ENCODE measurements around the gene RNU4-1.
"Not testable (repeated sequence)": the region's sequence is repeated elsewhere in the genome, so short reads cannot be mapped to it uniquely, and the experiment has no call there.

RNU4-1 gene

GRCh38 chr12:120258323-120258896, 34.6 kb downstream of the RNU4-1 start:
- Histone ChIP-seq H3K9ac (ENCODE audit: low read length in 5 of 5) (no peak overlapping the region), H3K36me3 (ENCODE audit: control insufficient read depth in 5 of 5, insufficient read depth in 5 of 5, low read length in 5 of 5) (peaks cover 0 to 4% (median 0%) of the 10 kb centered on the region in 5 donors), H3K4me3 (ENCODE audit: low read depth in 1 of 5, low read length in 5 of 5) (no peak overlapping the region), H3K27me3 (ENCODE audit: control insufficient read depth in 5 of 5, insufficient read depth in 4 of 5, low read length in 5 of 5) (no peaks in the 10 kb centered on the region), H3K4me1 (ENCODE audit: control insufficient read depth in 5 of 5, insufficient read depth in 5 of 5, low read length in 5 of 5) (peaks cover 17 to 88% (median 66%) of the 10 kb centered on the region in 5 donors), H3K27ac (ENCODE audit: low read depth, low read length) (peak overlapping the region; percentile 80), H3K9me3 (ENCODE audit: control insufficient read depth in 5 of 5, low read length in 5 of 5) (no peaks in the 10 kb centered on the region)

DNA sequence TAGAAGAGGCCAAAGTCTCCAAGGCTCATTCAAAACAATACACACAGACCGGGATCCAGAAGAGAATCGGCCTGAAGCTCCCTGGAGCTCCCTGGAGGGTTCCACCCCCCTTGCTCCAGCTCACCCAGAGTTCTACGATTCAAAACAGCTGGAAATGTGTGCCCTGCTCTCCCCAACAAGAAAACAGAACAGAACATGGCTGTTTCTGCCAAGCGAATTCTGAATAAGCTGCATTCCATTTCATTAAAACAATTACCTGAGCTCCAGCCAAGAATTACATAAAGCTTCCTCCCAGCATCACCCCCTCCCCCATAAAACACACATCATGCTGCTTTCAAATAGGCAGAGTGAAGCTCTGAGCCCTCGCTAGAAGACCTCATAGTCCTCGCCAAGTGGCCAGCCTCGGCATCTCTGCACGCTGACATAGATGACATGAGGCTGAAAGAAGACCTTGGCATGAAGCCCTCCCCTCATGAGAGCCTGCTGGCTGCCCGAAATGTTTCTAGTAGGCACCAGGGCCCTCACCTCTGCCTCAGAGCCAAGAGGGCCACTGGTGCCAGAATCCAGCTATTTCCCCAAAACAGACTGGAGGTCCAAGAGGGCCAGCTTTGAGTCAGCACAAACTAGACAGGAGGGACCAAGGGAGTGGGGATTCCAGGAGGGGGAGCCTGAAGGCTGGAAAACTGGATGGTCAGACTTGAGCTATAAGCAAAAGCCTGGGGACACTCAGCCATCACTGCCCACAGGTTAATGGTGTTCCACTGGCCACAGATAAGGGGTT, 35.8 kb downstream of the RNU4-1 start:
- Histone ChIP-seq H3K27me3 (ENCODE audit: control insufficient read depth in 5 of 5, insufficient read depth in 4 of 5, low read length in 5 of 5) (no peaks in the 10 kb centered on the region), H3K9me3 (ENCODE audit: control insufficient read depth in 5 of 5, low read length in 5 of 5) (no peaks in the 10 kb centered on the region), H3K4me3 (ENCODE audit: low read depth in 1 of 5, low read length in 5 of 5) (peak overlapping the region in 1 of 5 donors; percentile 14), H3K36me3 (ENCODE audit: control insufficient read depth in 5 of 5, insufficient read depth in 5 of 5, low read length in 5 of 5) (peaks cover 0 to 4% (median 0%) of the 10 kb centered on the region in 5 donors), H3K9ac (ENCODE audit: low read length in 5 of 5) (peak overlapping the region in 2 of 5 donors; percentile 28 to 61), H3K27ac (ENCODE audit: low read depth, low read length) (peak overlapping the region; percentile 80), H3K4me1 (ENCODE audit: control insufficient read depth in 5 of 5, insufficient read depth in 5 of 5, low read length in 5 of 5) (peaks cover 10 to 88% (median 59%) of the 10 kb centered on the region in 5 donors)

DNA sequence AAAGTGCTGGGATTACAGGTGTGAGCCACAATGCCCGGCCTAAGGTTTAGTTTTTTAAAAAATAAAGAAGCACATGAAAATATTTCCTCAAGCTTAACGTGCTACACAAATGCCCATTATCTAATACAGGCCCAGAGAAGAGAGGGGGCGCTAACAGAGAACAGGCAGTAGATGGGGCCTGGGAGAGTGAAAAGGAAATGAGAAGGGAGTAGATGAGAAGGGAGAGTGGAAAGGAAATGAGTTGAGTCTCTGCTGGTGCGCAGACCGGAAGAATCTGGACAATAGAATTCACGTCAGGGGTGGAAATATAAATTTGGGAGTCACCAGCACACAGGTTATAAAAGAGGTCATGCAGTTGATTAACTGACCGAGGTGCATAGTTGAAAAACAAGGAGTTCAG, 38.2 kb downstream of the RNU4-1 start:
- Histone ChIP-seq H3K9me3 (ENCODE audit: control insufficient read depth in 5 of 5, low read length in 5 of 5) (no peaks in the 10 kb centered on the region), H3K4me1 (ENCODE audit: control insufficient read depth in 5 of 5, insufficient read depth in 5 of 5, low read length in 5 of 5) (peaks cover 12 to 85% (median 56%) of the 10 kb centered on the region in 5 donors), H3K4me3 (ENCODE audit: low read depth in 1 of 5, low read length in 5 of 5) (no peak overlapping the region), H3K36me3 (ENCODE audit: control insufficient read depth in 5 of 5, insufficient read depth in 5 of 5, low read length in 5 of 5) (peaks cover 0 to 4% (median 0%) of the 10 kb centered on the region in 5 donors), H3K27ac (ENCODE audit: low read depth, low read length) (peak overlapping the region; percentile 69), H3K27me3 (ENCODE audit: control insufficient read depth in 5 of 5, insufficient read depth in 4 of 5, low read length in 5 of 5) (no peaks in the 10 kb centered on the region), H3K9ac (ENCODE audit: low read length in 5 of 5) (no peak overlapping the region)

- not testable (repeated sequence) for H3K4me3 ChIP-seq (ENCODE audit: low read depth in 1 of 5, low read length in 5 of 5); H3K9me3 ChIP-seq (ENCODE audit: control insufficient read depth in 5 of 5, low read length in 5 of 5); H3K9ac ChIP-seq (ENCODE audit: low read length in 5 of 5); H3K36me3 ChIP-seq (ENCODE audit: control insufficient read depth in 5 of 5, insufficient read depth in 5 of 5, low read length in 5 of 5); H3K27me3 ChIP-seq (ENCODE audit: control insufficient read depth in 5 of 5, insufficient read depth in 4 of 5, low read length in 5 of 5)
- Histone ChIP-seq H3K27ac (ENCODE audit: low read depth, low read length) (peak overlapping the region; percentile 32), H3K4me1 (ENCODE audit: control insufficient read depth in 5 of 5, insufficient read depth in 5 of 5, low read length in 5 of 5) (peaks cover 20 to 85% (median 53%) of the 10 kb centered on the region in 5 donors)
Measured at GRCh38 chr12:120253313-120253712, 39.7 kb downstream of the RNU4-1 start.

- peaks cover 18 to 84% (median 48%) of the 10 kb centered on the region in 5 donors for H3K4me1 ChIP-seq (ENCODE audit: control insufficient read depth in 5 of 5, insufficient read depth in 5 of 5, low read length in 5 of 5)
- peak overlapping the region; percentile 32 for H3K27ac ChIP-seq (ENCODE audit: low read depth, low read length)
- no peaks in the 10 kb centered on the region for H3K9me3 ChIP-seq (ENCODE audit: control insufficient read depth in 5 of 5, low read length in 5 of 5)
Measured at GRCh38 chr12:120252071-120252906, 40.7 kb downstream of the RNU4-1 start.

GRCh38 chr12:120251364-120252070, 41.5 kb downstream of the RNU4-1 start:
- Histone ChIP-seq H3K4me1 (ENCODE audit: control insufficient read depth in 5 of 5, insufficient read depth in 5 of 5, low read length in 5 of 5) (peaks cover 18 to 81% (median 42%) of the 10 kb centered on the region in 5 donors), H3K27ac (ENCODE audit: low read depth, low read length) (peak overlapping the region; percentile 32)
- H3K27me3 ChIP-seq (ENCODE audit: control insufficient read depth in 5 of 5, insufficient read depth in 4 of 5, low read length in 5 of 5); H3K9ac ChIP-seq (ENCODE audit: low read length in 5 of 5); H3K36me3 ChIP-seq (ENCODE audit: control insufficient read depth in 5 of 5, insufficient read depth in 5 of 5, low read length in 5 of 5); H3K9me3 ChIP-seq (ENCODE audit: control insufficient read depth in 5 of 5, low read length in 5 of 5); H3K4me3 ChIP-seq (ENCODE audit: low read depth in 1 of 5, low read length in 5 of 5): not testable (repeated sequence)

More at GRCh38 chr12:120252071-120252906, 40.7 kb downstream of the RNU4-1 start:
- H3K4me3 ChIP-seq (ENCODE audit: low read depth in 1 of 5, low read length in 5 of 5) = no peak overlapping the region
- H3K36me3 ChIP-seq (ENCODE audit: control insufficient read depth in 5 of 5, insufficient read depth in 5 of 5, low read length in 5 of 5) = peaks cover 0 to 4% (median 0%) of the 10 kb centered on the region in 5 donors
- H3K9ac ChIP-seq (ENCODE audit: low read length in 5 of 5) = peak overlapping the region in 1 of 5 donors; percentile 12
- H3K27me3 ChIP-seq (ENCODE audit: control insufficient read depth in 5 of 5, insufficient read depth in 4 of 5, low read length in 5 of 5) = no peaks in the 10 kb centered on the region

DNA sequence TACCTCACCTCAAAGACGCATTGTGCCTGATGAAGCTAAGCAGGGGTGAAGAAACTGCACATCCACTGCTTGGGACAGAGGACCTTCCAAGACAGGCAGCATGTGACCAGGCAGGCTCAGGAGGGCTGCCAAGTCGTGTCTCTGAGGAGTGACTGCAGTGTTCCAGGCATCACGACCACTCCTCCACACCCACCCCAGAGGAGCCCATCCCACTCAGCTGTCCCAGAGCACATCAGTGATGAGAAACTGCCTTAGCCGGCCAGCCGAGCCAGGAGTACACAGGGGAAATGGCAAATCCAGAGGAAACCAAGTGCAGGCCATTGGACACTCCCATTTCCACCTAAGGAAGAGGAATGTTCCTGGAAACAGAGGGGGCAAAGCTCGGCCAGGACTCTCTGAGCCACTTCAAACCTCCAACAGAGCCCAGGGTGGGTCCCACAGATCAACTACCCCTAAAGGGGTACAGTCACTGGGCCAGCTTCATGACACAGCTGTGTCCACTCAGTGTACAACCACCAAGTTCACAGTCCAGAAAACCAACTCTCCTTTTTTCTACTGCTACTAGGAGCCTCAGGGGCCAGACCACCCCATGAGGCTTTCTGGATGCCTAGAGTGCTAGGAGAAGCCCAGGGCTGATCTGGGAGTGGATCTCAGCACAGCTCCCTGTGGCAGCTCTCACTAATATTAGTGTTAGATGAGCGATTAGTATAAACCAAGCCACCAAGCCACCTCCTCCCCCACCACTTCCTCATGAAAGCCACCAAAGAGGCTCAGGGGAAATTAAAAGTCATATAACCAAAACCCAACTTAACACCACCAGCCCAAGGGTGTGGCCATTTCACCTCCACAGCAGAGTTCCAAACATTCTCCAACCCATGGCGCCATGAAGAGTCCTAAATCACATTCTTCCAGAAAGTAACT, 42.9 kb downstream of the RNU4-1 start:
- peak overlapping the region in 4 of 5 donors; percentile 13 to 73 (median 64) for H3K9ac ChIP-seq (ENCODE audit: low read length in 5 of 5)
- H3K4me3 ChIP-seq (ENCODE audit: low read depth in 1 of 5, low read length in 5 of 5) = peak overlapping the region in 4 of 5 donors; percentile 41 to 70 (median 50)
- H3K27ac ChIP-seq (ENCODE audit: low read depth, low read length) = peak overlapping the region; percentile 88
- peaks cover 19 to 78% (median 39%) of the 10 kb centered on the region in 5 donors for H3K4me1 ChIP-seq (ENCODE audit: control insufficient read depth in 5 of 5, insufficient read depth in 5 of 5, low read length in 5 of 5)
- no peaks in the 10 kb centered on the region for H3K9me3 ChIP-seq (ENCODE audit: control insufficient read depth in 5 of 5, low read length in 5 of 5)
- peaks cover 0 to 3% (median 0%) of the 10 kb centered on the region in 5 donors for H3K36me3 ChIP-seq (ENCODE audit: control insufficient read depth in 5 of 5, insufficient read depth in 5 of 5, low read length in 5 of 5)
- H3K27me3 ChIP-seq (ENCODE audit: control insufficient read depth in 5 of 5, insufficient read depth in 4 of 5, low read length in 5 of 5) = no peaks in the 10 kb centered on the region

- peaks cover 21 to 77% (median 43%) of the 10 kb centered on the region in 5 donors for H3K4me1 ChIP-seq (ENCODE audit: control insufficient read depth in 5 of 5, insufficient read depth in 5 of 5, low read length in 5 of 5)
- no peaks in the 10 kb centered on the region for H3K27me3 ChIP-seq (ENCODE audit: control insufficient read depth in 5 of 5, insufficient read depth in 4 of 5, low read length in 5 of 5)
- peaks cover 0 to 3% (median 0%) of the 10 kb centered on the region in 5 donors for H3K36me3 ChIP-seq (ENCODE audit: control insufficient read depth in 5 of 5, insufficient read depth in 5 of 5, low read length in 5 of 5)
- peak overlapping the region in 4 of 5 donors; percentile 36 to 70 (median 50) for H3K4me3 ChIP-seq (ENCODE audit: low read depth in 1 of 5, low read length in 5 of 5)
- no peaks in the 10 kb centered on the region for H3K9me3 ChIP-seq (ENCODE audit: control insufficient read depth in 5 of 5, low read length in 5 of 5)
- H3K9ac ChIP-seq (ENCODE audit: low read length in 5 of 5) = peak overlapping the region in 4 of 5 donors; percentile 13 to 73 (median 58)
- H3K27ac ChIP-seq (ENCODE audit: low read depth, low read length) = peak overlapping the region; percentile 88
Measured at GRCh38 chr12:120249266-120249874, 43.7 kb downstream of the RNU4-1 start.
